GM12873 (cell line): ENCODE measurements around the gene CCND1.

Experiments used
- TF ChIP-seq, protein P1 (sequence below): IDR thresholded peaks from 2 replicates; pipeline ENCODE4 v1.5.1; 2012; ENCODE audit warnings: low read depth, mild to moderate bottlenecking, moderate library complexity, low read length, control low read depth; ENCODE audit not compliant: insufficient read depth; ENCODE audit errors: missing control alignments

Gene CCND1

DNA sequence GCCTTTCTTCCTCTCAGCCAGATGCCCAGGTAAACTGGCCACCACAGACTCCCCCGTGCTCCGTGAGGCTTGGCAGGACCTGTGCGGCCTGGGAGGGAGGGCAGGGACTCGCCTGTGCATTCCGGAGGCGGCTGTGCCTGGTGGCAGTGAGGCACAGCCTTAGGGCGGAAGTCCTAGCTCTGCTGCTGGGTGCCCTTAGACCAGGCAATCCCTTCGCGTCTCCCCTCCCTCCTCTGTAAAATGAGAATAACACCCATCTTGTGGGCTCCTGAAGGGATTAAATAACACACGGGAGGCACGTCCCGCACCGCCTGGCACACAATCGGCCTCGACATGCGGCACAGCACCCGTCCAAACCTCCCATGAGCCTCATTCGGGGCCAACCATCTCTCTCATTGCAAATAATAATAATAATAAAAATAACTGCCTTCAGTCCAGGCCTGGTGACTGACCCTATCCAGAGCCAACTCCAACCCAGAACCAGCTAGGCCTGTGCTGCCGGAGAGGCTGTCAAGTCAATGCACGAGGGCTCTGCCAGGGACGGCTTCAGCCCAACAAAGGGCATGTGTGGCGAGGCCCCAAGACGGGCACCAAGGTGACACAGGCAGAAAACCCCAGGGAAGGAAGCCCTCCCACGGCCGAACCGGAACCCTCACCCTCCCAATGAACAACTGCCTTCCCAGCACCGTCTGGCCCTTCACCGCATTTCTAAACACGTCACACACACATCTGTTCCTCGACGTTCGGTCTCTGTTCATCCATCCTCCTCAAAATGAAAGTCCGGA is 26.0 kb downstream of the CCND1 start:
- TF ChIP-seq, protein P1, sequence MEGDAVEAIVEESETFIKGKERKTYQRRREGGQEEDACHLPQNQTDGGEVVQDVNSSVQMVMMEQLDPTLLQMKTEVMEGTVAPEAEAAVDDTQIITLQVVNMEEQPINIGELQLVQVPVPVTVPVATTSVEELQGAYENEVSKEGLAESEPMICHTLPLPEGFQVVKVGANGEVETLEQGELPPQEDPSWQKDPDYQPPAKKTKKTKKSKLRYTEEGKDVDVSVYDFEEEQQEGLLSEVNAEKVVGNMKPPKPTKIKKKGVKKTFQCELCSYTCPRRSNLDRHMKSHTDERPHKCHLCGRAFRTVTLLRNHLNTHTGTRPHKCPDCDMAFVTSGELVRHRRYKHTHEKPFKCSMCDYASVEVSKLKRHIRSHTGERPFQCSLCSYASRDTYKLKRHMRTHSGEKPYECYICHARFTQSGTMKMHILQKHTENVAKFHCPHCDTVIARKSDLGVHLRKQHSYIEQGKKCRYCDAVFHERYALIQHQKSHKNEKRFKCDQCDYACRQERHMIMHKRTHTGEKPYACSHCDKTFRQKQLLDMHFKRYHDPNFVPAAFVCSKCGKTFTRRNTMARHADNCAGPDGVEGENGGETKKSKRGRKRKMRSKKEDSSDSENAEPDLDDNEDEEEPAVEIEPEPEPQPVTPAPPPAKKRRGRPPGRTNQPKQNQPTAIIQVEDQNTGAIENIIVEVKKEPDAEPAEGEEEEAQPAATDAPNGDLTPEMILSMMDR: no peak

DNA sequence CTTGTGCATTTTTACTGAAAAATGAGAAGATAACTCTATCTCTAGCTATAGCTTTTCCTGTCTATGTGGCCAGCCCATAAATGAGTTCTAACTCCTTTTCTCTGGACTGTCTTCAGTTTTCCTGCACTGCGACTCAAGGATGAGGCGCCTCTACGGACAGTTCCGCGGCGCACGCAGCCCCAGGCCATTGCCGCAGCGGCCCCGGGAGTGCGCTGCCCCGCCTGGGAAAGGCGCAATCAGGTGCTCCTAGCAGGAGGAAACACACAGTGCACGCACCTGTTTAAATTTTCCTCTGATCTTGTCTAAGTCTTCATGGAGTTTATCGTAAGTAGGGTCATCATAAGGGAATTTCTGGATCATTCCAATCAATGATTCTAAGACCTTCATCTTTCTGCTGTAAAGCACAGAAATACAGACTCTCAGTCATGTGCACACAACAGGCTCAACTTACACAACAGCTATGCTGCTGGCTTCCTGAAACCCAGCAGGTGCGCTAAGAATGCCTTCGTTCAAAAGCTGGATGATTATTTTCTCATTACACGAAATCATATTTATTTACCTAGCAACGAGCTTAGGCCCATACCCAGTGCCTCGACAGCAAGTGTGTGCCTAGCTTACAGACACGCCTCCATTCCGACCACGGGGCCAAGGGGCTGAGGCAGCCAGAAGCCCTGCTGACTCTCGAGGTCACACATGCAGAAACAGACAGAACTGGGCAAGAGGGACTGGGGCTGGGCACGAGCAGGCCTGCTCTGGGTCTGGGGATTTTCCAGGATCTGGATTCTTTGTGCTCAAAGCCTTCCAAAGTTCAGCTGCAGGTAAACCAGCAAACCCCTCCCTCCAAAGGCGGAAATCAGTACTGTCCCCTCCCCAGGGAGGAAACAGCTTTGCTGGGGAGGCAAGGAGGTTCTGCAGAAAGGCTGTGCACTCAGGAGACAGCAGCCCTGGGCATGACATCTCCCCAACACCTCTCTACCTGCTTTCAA is 27.0 kb downstream of the CCND1 start:
- TF ChIP-seq, protein P1: no peak

DNA sequence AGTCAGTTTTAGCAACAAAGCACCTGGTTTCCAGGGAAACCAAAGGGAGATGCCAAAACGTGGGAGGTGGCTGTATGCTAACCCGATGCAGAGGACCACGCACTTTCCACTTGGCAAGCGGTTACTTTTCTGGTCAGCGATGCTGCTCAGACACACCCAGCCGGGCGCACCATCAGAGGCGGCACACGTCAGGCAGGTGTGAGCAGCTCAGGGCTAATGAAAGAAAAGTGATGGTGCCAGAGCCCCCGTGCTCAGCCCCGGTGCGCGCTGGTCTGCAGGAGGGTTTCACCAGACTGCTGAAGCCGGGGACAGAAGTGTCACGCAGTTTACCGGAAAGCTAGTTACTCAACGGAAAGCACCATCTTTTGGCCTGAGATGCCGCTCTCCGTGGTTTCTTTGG is 28.5 kb downstream of the CCND1 start:
- TF ChIP-seq, protein P1: no peak

DNA sequence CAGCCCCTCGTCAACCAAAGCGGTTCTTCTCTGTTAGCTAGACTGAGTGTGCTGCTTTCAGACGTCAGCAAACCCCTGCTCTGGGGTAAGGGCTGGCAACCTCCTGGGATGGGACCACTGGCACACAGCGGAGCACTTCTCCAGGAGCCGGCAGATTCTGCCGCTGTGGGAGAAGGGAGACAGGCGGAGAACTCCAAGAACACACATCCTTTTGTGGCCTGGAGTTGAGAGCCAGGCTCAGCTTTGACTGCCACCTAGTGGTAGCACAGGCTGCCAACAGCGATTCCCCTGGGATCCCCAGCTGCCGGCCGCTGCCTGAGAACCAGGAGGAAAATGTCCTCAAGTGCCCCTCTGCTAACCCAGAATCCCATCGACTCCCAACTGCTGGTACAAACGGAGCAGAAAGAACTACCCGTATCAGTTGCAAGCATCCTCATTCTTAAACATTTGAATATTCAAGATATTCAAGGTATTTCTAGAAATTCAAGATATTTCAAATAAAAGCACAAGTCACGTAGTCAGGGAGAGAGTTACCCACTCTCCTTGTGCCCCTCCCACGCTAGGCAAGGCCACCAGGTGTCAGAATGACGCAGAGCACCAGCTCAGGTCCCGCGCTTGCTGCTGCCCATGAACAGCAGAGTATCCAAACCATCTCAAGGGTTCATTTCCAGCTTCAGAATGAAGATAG is 29.3 kb downstream of the CCND1 start:
- TF ChIP-seq, protein P1: peak; percentile 98

DNA sequence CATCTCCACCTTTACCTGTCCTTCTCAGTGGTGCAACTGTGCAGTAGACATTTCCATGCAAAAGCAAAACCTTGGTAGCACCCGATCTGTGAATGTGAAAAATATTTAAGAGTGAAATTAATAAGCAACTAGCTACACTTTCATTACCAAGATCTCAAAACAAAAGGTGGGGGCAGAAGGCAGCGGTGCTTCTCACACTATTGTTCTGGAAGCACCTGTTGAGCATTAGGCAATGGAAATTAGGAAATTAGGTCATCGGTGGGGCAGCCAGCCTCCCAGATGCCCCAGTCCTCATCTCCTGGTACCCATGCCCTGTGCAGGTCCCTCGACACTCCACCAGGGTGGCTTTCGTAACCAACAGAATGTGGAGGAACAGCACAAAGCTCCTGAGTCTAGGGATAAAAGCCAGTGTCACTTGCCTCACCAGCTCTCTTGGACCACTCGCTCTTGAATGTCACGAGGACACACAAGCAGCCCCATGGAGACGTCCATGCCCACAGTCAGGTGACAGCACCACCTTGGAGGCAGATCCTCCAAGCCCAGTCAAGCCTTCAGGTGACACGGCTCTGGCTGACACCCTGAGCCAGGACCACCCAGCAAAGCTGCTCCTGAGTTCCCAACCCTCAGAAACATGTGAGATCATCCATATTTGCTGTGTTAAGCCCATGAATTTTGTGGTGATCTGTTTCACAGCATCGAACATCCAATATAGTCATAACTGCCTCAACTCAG is 30.9 kb downstream of the CCND1 start:
- TF ChIP-seq, protein P1: no peak

DNA sequence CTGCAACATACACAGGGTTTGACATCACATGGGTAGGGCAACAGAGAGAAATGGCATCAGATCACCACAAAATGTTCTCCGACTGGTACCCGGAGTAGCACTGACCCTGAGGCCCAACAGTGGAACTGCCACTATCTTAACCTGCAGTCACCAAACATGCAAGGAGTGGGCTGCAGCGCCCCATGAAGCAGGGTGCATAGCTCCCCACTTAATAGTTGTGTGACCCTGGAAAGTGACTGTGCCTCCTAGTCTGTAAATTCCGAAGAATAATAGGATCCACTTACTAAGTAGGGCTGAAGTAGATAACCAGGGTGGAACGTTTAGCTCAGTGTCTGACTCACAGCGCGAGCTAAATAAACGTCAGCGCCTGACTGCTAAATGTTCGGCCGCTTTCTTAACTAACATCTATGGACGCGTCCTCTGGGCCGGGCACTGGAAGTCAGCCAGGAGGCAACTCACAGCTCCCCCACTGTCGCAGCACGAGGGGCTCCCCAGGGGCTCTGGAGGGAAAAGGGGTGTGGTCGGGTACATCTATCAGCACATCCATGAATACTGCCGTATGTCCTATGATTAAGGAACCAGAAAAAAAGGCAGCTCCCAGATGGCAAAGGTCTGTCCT is 33.4 kb downstream of the CCND1 start:
- TF ChIP-seq, protein P1: no peak
